ENCODE results near the gene KLHDC4.
A peak's percentile ranks its signal among the peaks of the same experiment; 100 is the strongest.

KLHDC4 gene

GRCh38 chr16:87666919-87667318 is 98.9 kb downstream of the KLHDC4 start:
- no peak for TF ChIP-seq CTCF (IDR thresholded peaks at IDR 0.05; ENCODE audit: poor library complexity, severe bottlenecking)
- Histone ChIP-seq H3K27ac (ENCODE audit: poor library complexity, severe bottlenecking) (no peak overlapping the region), H3K9me3 (ENCODE audit: severe bottlenecking) (no peaks in the 10 kb centered on the region), H3K36me3 (ENCODE audit: low read depth) (no peaks in the 10 kb centered on the region), H3K4me3 (ENCODE audit: severe bottlenecking) (no peak overlapping the region), H3K27me3 (ENCODE audit: insufficient read depth, poor library complexity, severe bottlenecking) (peaks cover under 1% of the 10 kb centered on the region), H3K4me1 (ENCODE audit: insufficient read depth, poor library complexity, severe bottlenecking) (no peaks in the 10 kb centered on the region)
- DNase-seq (ENCODE audit: low spot score) (no peak), ATAC-seq (ENCODE audit: low read depth) (no peak)

GRCh38 chr16:87665193-87665592 is 100.6 kb downstream of the KLHDC4 start:
- ATAC-seq (ENCODE audit: low read depth) (no peak), DNase-seq (ENCODE audit: low spot score) (no peak)
- no peak overlapping the region for H3K27ac ChIP-seq (ENCODE audit: poor library complexity, severe bottlenecking)
- H3K9me3 ChIP-seq (ENCODE audit: severe bottlenecking): no peaks in the 10 kb centered on the region
- H3K4me3 ChIP-seq (ENCODE audit: severe bottlenecking): no peak overlapping the region
- H3K36me3 ChIP-seq (ENCODE audit: low read depth): no peaks in the 10 kb centered on the region
- no peak for TF ChIP-seq CTCF (IDR thresholded peaks at IDR 0.05; ENCODE audit: poor library complexity, severe bottlenecking)
- H3K27me3 ChIP-seq (ENCODE audit: insufficient read depth, poor library complexity, severe bottlenecking): peaks cover 8% of the 10 kb centered on the region
- no peaks in the 10 kb centered on the region for H3K4me1 ChIP-seq (ENCODE audit: insufficient read depth, poor library complexity, severe bottlenecking)

GRCh38 chr16:87664792-87665191 is 101.0 kb downstream of the KLHDC4 start:
- H3K9me3 ChIP-seq (ENCODE audit: severe bottlenecking): no peaks in the 10 kb centered on the region
- H3K27ac ChIP-seq (ENCODE audit: poor library complexity, severe bottlenecking): no peak overlapping the region
- H3K27me3 ChIP-seq (ENCODE audit: insufficient read depth, poor library complexity, severe bottlenecking): peaks cover 8% of the 10 kb centered on the region
- H3K36me3 ChIP-seq (ENCODE audit: low read depth): no peaks in the 10 kb centered on the region
- ATAC-seq (ENCODE audit: low read depth) (no peak), DNase-seq (ENCODE audit: low spot score) (no peak)
- no peak for TF ChIP-seq CTCF (IDR thresholded peaks at IDR 0.05; ENCODE audit: poor library complexity, severe bottlenecking)
- no peaks in the 10 kb centered on the region for H3K4me1 ChIP-seq (ENCODE audit: insufficient read depth, poor library complexity, severe bottlenecking)
- no peak overlapping the region for H3K4me3 ChIP-seq (ENCODE audit: severe bottlenecking)

GRCh38 chr16:87662254-87663204 is 103.3 kb downstream of the KLHDC4 start:
- Histone ChIP-seq H3K27ac (ENCODE audit: poor library complexity, severe bottlenecking) (no peak overlapping the region), H3K4me3 (ENCODE audit: severe bottlenecking) (no peak overlapping the region), H3K36me3 (ENCODE audit: low read depth) (no peaks in the 10 kb centered on the region), H3K9me3 (ENCODE audit: severe bottlenecking) (no peaks in the 10 kb centered on the region), H3K4me1 (ENCODE audit: insufficient read depth, poor library complexity, severe bottlenecking) (no peaks in the 10 kb centered on the region), H3K27me3 (ENCODE audit: insufficient read depth, poor library complexity, severe bottlenecking) (peaks cover 8% of the 10 kb centered on the region)
- ATAC-seq (ENCODE audit: low read depth) (no peak), DNase-seq (ENCODE audit: low spot score) (no peak)
- TF ChIP-seq CTCF (IDR thresholded peaks at IDR 0.05; ENCODE audit: poor library complexity, severe bottlenecking): no peak

- DNase-seq (ENCODE audit: low spot score): no peak
- TF ChIP-seq CTCF (IDR thresholded peaks at IDR 0.05; ENCODE audit: poor library complexity, severe bottlenecking): no peak
- H3K27me3 ChIP-seq (ENCODE audit: insufficient read depth, poor library complexity, severe bottlenecking): peaks cover 8% of the 10 kb centered on the region
Measured at GRCh38 chr16:87661561-87661960, 104.2 kb downstream of the KLHDC4 start.

More at GRCh38 chr16:87661561-87661960, 104.2 kb downstream of the KLHDC4 start:
- Histone ChIP-seq H3K4me1 (ENCODE audit: insufficient read depth, poor library complexity, severe bottlenecking) (no peaks in the 10 kb centered on the region), H3K27ac (ENCODE audit: poor library complexity, severe bottlenecking) (no peak overlapping the region), H3K9me3 (ENCODE audit: severe bottlenecking) (no peaks in the 10 kb centered on the region), H3K4me3 (ENCODE audit: severe bottlenecking) (no peak overlapping the region), H3K36me3 (ENCODE audit: low read depth) (no peaks in the 10 kb centered on the region)
- ATAC-seq (ENCODE audit: low read depth): peak; percentile 66; the same call in 2 of the 3 replicates

Data from RWPE2 (cell line).